K562 (cell line): ENCODE data around the gene TXLNB. TPM values are rescaled to one million over a fixed set of nuclear protein-coding genes. Genes with fewer than 3 reads are reported as not detected.

Experiments used
- ATAC-seq: fragments of 200-7000 bp; cut with Tn5 transposase; 3 replicates; pipeline ENCODE4 v1.9.1; 2020; ENCODE audit warnings: moderate library complexity
- BruUV-seq: library from RNA; stranded (reverse); fragments of 400-500 nt; replicated peaks from 2 replicates; lab custom pipeline; 2021; lab: Mats Ljungman, UMichigan
- CTCF ChIA-PET: fragments of 300-600 bp; formaldehyde crosslinking; extraction: SDS; loops from one replicate; lab custom pipeline; 2021; ENCODE audit warnings: low intra/inter-chr PET ratio; lab: Yijun Ruan, JAX
- POLR2A ChIA-PET: fragments of 300-600, 350-650 bp; sonication (Branson Sonifier 250); formaldehyde crosslinking; extraction: SDS; loops from one replicate; lab custom pipeline; 2021; ENCODE audit warnings: antibody characterized with exemption, inconsistent platforms; lab: Yijun Ruan, JAX
- DNase-seq, 4 experiments: peaks; one replicate each; pipeline versions ENCODE4 v3.0.0 to v3.0.0-alpha.2; 2011 to 2018; ENCODE audit warnings: low spot score in 3 of 4, mixed read lengths in 3 of 4; ENCODE audit errors: extremely low read depth in 1 of 4
- FAIRE-seq: peaks from 2 replicates; lab custom pipeline; 2011; peaks lifted over from hg19 to GRCh38; lab: Jason Lieb, UNC
- H2AFZ ChIP-seq: 2 replicates; pipeline ENCODE4 v1.6.0; 2011; ENCODE audit warnings: low read depth, low read length, control low read depth, inconsistent platforms
- H3K27ac ChIP-seq: fragments of 200-600 bp; 3 replicates; pipeline ENCODE4 v1.8.0; 2011; ENCODE audit warnings: low read depth, mild to moderate bottlenecking, control low read depth, inconsistent platforms, low read length, moderate library complexity, mixed read lengths; ENCODE audit errors: extremely low read depth
- H3K27me3 ChIP-seq, 2 experiments: fragments of 300-600 bp in 1 of 2; 2 replicates in 1 of 2; 3 replicates in 1 of 2; pipeline versions ENCODE4 v1.6.0 to v1.8.0; 2011; ENCODE audit warnings: inconsistent platforms in 2 of 2, low read length in 2 of 2, mild to moderate bottlenecking in 1 of 2, mixed read lengths in 1 of 2, moderate library complexity in 1 of 2; ENCODE audit not compliant: control insufficient read depth in 2 of 2, insufficient read depth in 2 of 2
- H3K36me3 ChIP-seq: fragments of 300-600 bp; 3 replicates; pipeline ENCODE4 v1.8.0; 2011; ENCODE audit warnings: mild to moderate bottlenecking, low read length, inconsistent platforms; ENCODE audit not compliant: control insufficient read depth, insufficient read depth
- H3K4me1 ChIP-seq, 2 experiments: fragments of 200-600 bp in 1 of 2; replicated peaks in 1 of 2; 2 replicates in 1 of 2; 3 replicates in 1 of 2; pipeline versions ENCODE4 v1.5.1 to v1.8.0; 2011; ENCODE audit warnings: inconsistent platforms in 2 of 2, low read length in 2 of 2, mild to moderate bottlenecking in 1 of 2, mixed read lengths in 1 of 2, moderate library complexity in 1 of 2; ENCODE audit not compliant: control insufficient read depth in 2 of 2, insufficient read depth in 2 of 2
- H3K4me2 ChIP-seq: 2 replicates; pipeline ENCODE4 v1.6.1; 2011; ENCODE audit warnings: low read length, control low read depth, inconsistent platforms, mixed read lengths; ENCODE audit not compliant: insufficient read depth
- H3K4me3 ChIP-seq: fragments of 200-600 bp; sonication (generic), shearing (Covaris generic); 2 replicates; pipeline ENCODE4 v1.5.1; 2016; ENCODE audit warnings: control low read depth, inconsistent platforms
- H3K79me2 ChIP-seq: fragments of 200-600 bp; 3 replicates; pipeline ENCODE4 v1.8.0; 2011; ENCODE audit warnings: low read length, inconsistent platforms; ENCODE audit not compliant: control insufficient read depth, insufficient read depth
- H3K9ac ChIP-seq, 2 experiments: 2 replicates each; pipeline versions ENCODE4 v1.6.0 to v1.6.1; 2011; ENCODE audit warnings: low read depth in 2 of 2, low read length in 2 of 2, control low read depth in 1 of 2, inconsistent platforms in 1 of 2, mild to moderate bottlenecking in 1 of 2, mixed read lengths in 1 of 2; ENCODE audit not compliant: insufficient read depth in 1 of 2
- H3K9me1 ChIP-seq: one replicate; pipeline ENCODE4 v1.6.0; 2011; ENCODE audit warnings: inconsistent platforms, mild to moderate bottlenecking, low read length, moderate library complexity; ENCODE audit not compliant: control insufficient read depth, insufficient read depth
- H3K9me3 ChIP-seq: replicated peaks from 2 replicates; pipeline ENCODE4 v1.5.1; 2011; ENCODE audit warnings: low read depth, low read length, inconsistent platforms; ENCODE audit not compliant: control insufficient read depth, insufficient read depth
- H4K20me1 ChIP-seq: replicated peaks from 2 replicates; pipeline ENCODE4 v1.6.1; 2011; ENCODE audit warnings: low read length, inconsistent platforms, mixed read lengths; ENCODE audit not compliant: control insufficient read depth, insufficient read depth
- BRD4 ChIP-seq: fragments of 200-600 bp; sonication (generic); IDR thresholded peaks from 2 replicates; pipeline ENCODE4 v1.6.1; 2017; ENCODE audit warnings: inconsistent platforms
- CBX5 ChIP-seq: IDR thresholded peaks from 2 replicates; pipeline ENCODE4 v1.6.1; 2014; ENCODE audit warnings: low read depth, borderline replicate concordance
- GTF2A2 ChIP-seq: IDR thresholded peaks from 2 replicates; pipeline ENCODE4 v1.6.1; 2016; ENCODE audit warnings: mild to moderate bottlenecking, missing genetic modification characterization, missing compliant biosample characterization
- HMGXB4 ChIP-seq: sonication (generic); formaldehyde crosslinking; IDR thresholded peaks from 2 replicates; pipeline ENCODE4 v1.8.1; 2023; ENCODE audit warnings: mild to moderate bottlenecking, missing genetic modification reagents
- KLF16 ChIP-seq: IDR thresholded peaks from 2 replicates; pipeline ENCODE4 v1.6.1; 2016; ENCODE audit warnings: antibody characterized with exemption
- MBD1 ChIP-seq: fragments of 250-450 bp; sonication (Bioruptor Pico); IDR thresholded peaks from 2 replicates; pipeline ENCODE4 v1.8.0; 2022; ENCODE audit warnings: inconsistent platforms
- NELFE ChIP-seq: IDR thresholded peaks from 2 replicates; pipeline ENCODE4 v1.6.1; 2011; ENCODE audit warnings: mild to moderate bottlenecking; ENCODE audit not compliant: insufficient read depth, insufficient read length
- PURB ChIP-seq: sonication (generic); formaldehyde crosslinking; IDR thresholded peaks from 2 replicates; pipeline ENCODE4 v1.9.0; 2021; ENCODE audit warnings: low read depth, mild to moderate bottlenecking, missing genetic modification reagents
- U2AF2 ChIP-seq: fragments of 200-400 bp; formaldehyde crosslinking; optimal IDR thresholded peaks from 2 replicates; pipeline ENCODE3; 2017; ENCODE audit warnings: low read depth, mild to moderate bottlenecking, low read length
- WGBS: fragments of 100-300 bp; shearing (Covaris generic); methylation state at CpG from one replicate; pipeline ENCODE4 v1.1.6; 2016; ENCODE audit warnings: low coverage, mixed read lengths; ENCODE audit not compliant: insufficient coverage; ENCODE audit errors: missing lambda C conversion rate; 5-methylcytosine and 5-hydroxymethylcytosine counted together
- in situ Hi-C: fragments of 300-500 bp; cut with MboI; formaldehyde crosslinking; loops from 4 replicates; pipeline ENCODE4 v1.15.0; 2018; ENCODE audit warnings: inconsistent platforms, mixed read lengths
- intact Hi-C: fragments of 100-400 bp; cut with micrococcal nuclease; formaldehyde crosslinking; loops from 2 replicates; pipeline ENCODE4 v1.14.2; 2022
- polyA plus RNA-seq, 8 experiments: library from polyadenylated mRNA; depleted of rRNA in 4 of 8; stranded (reverse) in 5 of 8; unstranded in 3 of 8; fragments of >200 nt; fragmentation: Nextera tagmentation in 2 of 8; fragmentation: Illumina TruSeq in 1 of 8; extraction: Ambion mirVana in 2 of 8; extraction: Trizol in 1 of 8; gene quantifications; 2 replicates each; pipeline versions ENCODE4 v1.2.1 to v1.2.3, GENCODE V29; 2011 to 2014; ENCODE audit warnings: inconsistent platforms in 1 of 8, missing spikeins in 1 of 8
- total RNA-seq, 7 experiments: library from RNA; depleted of rRNA in 6 of 7; stranded (reverse); fragments of >200 nt in 6 of 7; fragmentation: Illumina TruSeq in 2 of 7; extraction: Trizol in 2 of 7; gene quantifications; 2 replicates each; pipeline versions ENCODE4 v1.2.1 to v1.2.3, GENCODE V29; 2011 to 2021; ENCODE audit warnings: low replicate concordance in 1 of 7

TXLNB gene
- total and polyA plus RNA-seq, 9 of the 15 experiments (the other 6 are each of a cell fraction or from before 2014, with no cell fraction given): not detected

GRCh38 chr6:139205843-139206242, 86.0 kb downstream of the TXLNB start:
- Histone ChIP-seq H3K4me1 (no peaks in the 10 kb centered on the region), H3K9ac (no peak overlapping the region), H3K4me2 (no peak overlapping the region), H3K27ac (no peak overlapping the region), H4K20me1 (no peaks in the 10 kb centered on the region), H3K79me2 (no peaks in the 10 kb centered on the region), H3K9me1 (no peaks in the 10 kb centered on the region), H2AFZ (no peak overlapping the region), H3K27me3 (no peaks in the 10 kb centered on the region), H3K9me3 (no peaks in the 10 kb centered on the region; the same call in 1 of the 2 replicates), H3K36me3 (no peaks in the 10 kb centered on the region), H3K4me3 (no peak overlapping the region)
- FAIRE-seq: no peak
- ChIA-PET POLR2A (no interaction called here), CTCF (no interaction called here)
- intact Hi-C loops (no loop called here), in situ Hi-C loops (no loop called here)
- no peak for ATAC-seq
- WGBS: 0% methylated on average over 3 of the region's 3 CpGs
- no peak for DNase-seq
- no peak for TF ChIP-seq BRD4
- no peak for TF ChIP-seq PURB
- no peak for TF ChIP-seq KLF16
- no peak for TF ChIP-seq NELFE
- no peak for TF ChIP-seq U2AF2
- BruUV-seq: no TSS peak

- H4K20me1 ChIP-seq: no peaks in the 10 kb centered on the region
- no peak for FAIRE-seq
- no peak for TF ChIP-seq GTF2A2 (tag)
- no peak for TF ChIP-seq MBD1 (CRISPR knock-in tag)
- no peak for TF ChIP-seq HMGXB4 (CRISPR knock-in tag)
- TF ChIP-seq CBX5: no peak
- TF ChIP-seq, all 486 proteins: peak for 0
- no peak overlapping the region for H3K9ac ChIP-seq
- no peaks in the 10 kb centered on the region for H3K4me1 ChIP-seq
- H3K4me2 ChIP-seq: no peak overlapping the region
- no peak overlapping the region for H3K27ac ChIP-seq
- no peak overlapping the region for H3K4me3 ChIP-seq
- H3K9me3 ChIP-seq: no peaks in the 10 kb centered on the region; the same call in 1 of the 2 replicates
- DNase-seq (no peak), ATAC-seq (no peak)
- 0% methylated on average over 2 of the region's 2 CpGs for WGBS
- POLR2A ChIA-PET: interaction anchor here (0.6 to 1.4 kb wide), 2 partner anchors 17 to 620 kb away, joined by 3 to 4 read pairs; no protein-coding TSS in a partner anchor
- in situ Hi-C loops: no loop called here
- no peaks in the 10 kb centered on the region for H3K79me2 ChIP-seq
- CTCF ChIA-PET: no interaction called here
- intact Hi-C loops: no loop called here
- no peak overlapping the region for H2AFZ ChIP-seq
- no peaks in the 10 kb centered on the region for H3K9me1 ChIP-seq
- no peaks in the 10 kb centered on the region for H3K27me3 ChIP-seq
- no peaks in the 10 kb centered on the region for H3K36me3 ChIP-seq
- BruUV-seq: no TSS peak
These were observed 86.8 kb downstream of the TXLNB start for GRCh38 chr6:139204978-139205377.
